Activated CD8-positive, alpha-beta memory T cell treated with anti-CD3 and anti-CD28 coated beads, Interleukin-2, amount 50 U/mL, for 4 hours (primary cell): ENCODE measurements around the gene NEURL4.
"Not testable (repeated sequence)": the region's sequence is repeated elsewhere in the genome, so short reads cannot be mapped to it uniquely, and the experiment has no call there.

Experiments
- DNase-seq: peaks from one replicate; pipeline ENCODE4 v3.0.0-alpha.2; 2020

The NEURL4 gene

DNA sequence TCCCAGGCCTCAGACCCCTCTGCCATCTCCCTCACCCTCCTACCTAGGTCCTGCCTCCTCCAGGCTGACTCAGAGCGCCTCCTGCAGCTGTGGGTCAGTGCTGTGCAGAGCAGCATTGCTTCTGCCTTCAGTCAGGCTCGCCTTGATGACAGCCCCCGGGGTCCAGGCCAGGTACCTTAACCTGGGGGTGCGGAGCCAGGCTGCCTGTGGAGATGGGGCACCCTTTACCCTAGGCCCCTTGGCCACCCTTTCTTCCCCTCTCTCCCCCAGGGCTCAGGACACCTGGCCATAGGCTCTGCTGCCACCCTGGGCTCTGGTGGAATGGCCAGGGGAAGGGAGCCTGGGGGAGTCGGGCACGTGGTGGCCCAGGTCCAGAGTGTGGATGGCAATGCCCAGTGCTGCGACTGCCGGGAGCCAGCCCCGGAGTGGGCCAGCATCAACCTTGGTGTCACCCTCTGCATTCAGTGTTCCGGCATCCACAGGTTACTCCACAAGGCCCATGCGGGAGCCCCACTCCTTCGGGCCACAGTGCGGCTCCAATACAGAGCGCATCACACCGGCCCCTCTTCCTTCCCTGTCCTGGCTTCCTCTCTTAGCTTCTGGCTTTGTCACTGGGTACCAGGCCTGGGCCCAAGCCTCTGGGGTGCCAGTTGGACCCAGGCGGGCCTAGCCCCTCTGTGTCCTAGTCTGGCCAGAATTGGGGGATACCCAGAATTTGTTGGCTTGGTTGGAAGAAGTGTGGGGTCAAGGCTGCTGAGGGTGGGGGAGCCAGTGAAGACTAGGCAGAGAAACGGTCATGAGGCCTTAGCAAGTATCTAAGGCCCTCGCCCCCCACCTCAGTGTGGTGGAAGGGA is 17.9 kb upstream of the NEURL4 start:
- DNase-seq, result no peak

GRCh38 chr17:7343250-7343649 is 14.1 kb upstream of the NEURL4 start:
- DNase-seq, result no peak

GRCh38 chr17:7341842-7342241 is 12.7 kb upstream of the NEURL4 start:
- no peak for DNase-seq

GRCh38 chr17:7340179-7340578 is 11.0 kb upstream of the NEURL4 start:
- no peak for DNase-seq

GRCh38 chr17:7337600-7337999 is 8.5 kb upstream of the NEURL4 start:
- not testable (repeated sequence) for DNase-seq

DNA sequence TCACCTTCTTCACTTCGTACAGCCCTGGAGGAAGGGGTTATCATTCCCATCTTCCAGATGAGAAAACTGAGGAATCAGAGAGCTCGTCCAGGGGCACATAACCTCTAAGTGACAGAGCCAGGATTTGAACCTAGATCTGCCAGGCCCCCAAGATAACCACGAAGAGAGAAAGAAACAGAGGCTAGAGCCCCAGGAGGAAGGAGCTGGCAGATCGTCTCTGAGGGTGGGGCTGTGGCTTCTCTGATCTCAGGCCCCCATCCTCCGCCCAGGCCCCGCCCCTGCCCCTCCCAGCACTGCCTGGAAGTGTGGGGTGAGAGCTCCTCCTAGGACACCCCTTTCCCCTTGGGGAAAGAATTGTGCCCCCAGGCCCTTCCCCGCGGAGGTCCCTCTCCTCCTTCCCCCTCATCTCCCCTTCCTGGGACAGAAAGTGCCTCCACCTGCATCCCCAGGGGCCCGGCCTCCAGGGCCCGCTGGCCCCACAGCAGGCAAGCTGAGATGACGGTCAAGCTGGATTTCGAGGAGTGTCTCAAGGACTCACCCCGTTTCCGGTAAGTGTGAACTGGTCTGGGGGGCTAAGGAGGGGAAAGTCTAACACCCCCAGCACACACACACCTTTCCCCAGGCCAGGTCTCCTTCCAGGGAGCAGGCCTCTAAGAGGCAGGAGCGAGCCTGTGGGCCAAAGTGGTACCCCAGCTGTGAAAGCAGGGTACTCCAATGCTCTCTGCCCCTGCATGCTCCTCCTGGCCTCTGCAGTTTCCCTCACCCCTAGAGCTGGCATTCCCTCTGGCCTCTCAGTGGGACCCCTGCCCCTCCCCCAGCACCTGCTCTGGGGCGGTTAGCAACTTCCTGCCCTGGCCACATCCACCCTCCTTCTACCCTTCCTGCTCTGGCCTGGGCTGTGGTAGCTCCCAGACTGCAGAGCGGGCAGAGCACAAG is 7.4 kb upstream of the NEURL4 start, which contains the start of gene ACAP1:
ACAP1 (plus strand) TSS at position 290 of the 936 bp plus-strand sequence; CDS start at position 496, 206 bp downstream.
- DNase-seq, result peak; percentile 83

DNA sequence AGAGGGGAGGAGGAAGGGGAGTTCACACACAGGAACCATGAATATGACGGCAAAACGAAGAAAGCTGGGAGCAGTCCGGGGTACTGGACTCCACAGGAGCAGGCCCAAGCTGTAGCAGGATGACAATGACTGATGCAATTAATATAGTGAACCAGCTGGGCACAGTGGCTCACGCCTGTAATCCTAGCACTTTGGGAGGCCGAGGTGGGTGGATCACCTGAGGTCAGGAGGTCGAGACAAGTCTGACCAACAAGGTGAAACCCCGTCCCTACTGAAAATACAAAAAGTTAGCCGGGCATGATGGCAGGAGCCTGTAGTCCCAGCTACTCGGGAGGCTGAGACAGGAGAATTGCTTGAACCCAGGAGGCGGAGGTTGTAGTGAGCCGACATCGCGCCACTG is 6.6 kb upstream of the NEURL4 start:
- not testable (repeated sequence) for DNase-seq

DNA sequence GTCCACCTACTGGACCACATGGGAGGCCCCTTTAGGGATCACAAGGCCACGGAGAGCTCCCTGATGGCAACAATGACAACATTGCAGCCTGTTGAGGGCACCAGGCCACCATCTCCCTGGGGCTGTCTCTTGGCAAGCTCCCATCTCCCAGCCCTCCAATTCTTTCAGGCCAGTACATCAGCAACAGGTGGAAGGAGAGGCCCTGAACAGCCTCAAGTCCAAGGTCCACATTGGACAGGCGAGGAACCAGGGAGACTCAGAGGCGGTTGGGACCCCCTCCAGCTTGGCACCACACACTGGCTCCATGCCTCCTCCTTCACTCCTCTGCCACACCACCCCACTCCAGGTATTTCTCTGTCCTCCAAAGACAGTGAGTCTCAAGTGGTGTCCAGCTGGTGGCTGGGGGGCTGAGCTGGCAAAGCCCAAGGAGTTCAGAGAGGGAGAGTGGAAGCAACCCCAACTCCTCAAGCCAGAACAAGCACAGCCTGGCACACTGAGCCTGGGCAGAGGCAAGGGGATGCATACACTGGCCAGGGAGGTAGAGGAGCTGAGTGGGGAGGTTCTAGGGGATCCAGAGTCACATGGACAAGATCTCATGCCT is 5.9 kb upstream of the NEURL4 start:
- no peak for DNase-seq

GRCh38 chr17:7332600-7333069 is 3.5 kb upstream of the NEURL4 start:
- not testable (repeated sequence) for DNase-seq

- no peak for DNase-seq
These were observed 3.0 kb upstream of the NEURL4 start for GRCh38 chr17:7332111-7332510.

DNA sequence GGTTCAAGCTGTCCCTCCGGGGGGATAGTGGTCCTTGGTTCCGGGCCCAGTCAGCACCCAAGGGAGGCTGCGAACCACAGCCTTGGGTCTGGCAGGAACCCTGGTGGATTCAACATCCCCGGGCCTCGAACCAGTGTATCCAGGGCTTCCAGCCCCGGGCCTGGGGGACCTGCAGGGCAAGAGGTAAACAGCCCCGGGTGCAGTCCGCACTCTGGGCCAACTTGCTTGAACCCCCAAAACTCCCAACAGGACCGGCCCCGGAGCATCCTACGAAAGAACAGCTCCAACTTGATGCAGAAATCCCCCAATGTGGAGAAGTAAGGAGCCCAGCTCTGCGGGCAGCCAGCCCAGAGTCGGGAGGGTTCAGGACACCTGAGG is 1.5 kb upstream of the NEURL4 start:
- DNase-seq, result no peak

DNA sequence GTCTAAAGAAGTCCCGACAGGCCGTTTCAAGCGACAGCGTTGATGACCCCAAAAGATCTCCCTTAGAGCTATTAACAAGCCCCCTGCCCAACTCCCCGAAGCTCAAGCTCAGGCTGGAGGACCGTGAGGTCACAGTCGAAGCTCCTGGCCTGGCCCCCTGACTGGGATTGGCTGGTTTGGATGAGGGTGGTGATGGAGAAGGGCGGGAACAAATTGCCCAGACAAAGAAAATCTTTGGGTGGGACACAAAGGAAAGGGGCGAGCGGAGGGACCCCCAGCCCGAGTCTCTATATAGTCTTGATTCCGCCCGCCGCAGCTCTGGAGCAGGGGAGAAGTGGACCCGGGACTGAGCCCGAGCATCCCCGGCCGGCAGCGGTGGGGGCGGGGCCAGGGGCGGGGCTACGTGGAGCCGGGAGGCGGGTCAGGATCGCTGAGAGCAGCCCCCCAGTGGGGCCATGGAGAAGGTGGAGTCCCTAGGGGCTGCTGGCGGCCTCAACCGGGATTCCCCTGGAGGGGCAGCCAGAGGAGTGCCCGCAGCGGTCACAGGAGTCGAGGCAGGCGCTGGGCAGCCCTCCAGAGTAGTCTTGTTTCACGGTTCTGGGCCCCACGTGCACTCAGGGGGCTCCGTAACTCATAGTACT is 982 bp upstream of the NEURL4 start:
- peak; percentile 74 for DNase-seq

DNA sequence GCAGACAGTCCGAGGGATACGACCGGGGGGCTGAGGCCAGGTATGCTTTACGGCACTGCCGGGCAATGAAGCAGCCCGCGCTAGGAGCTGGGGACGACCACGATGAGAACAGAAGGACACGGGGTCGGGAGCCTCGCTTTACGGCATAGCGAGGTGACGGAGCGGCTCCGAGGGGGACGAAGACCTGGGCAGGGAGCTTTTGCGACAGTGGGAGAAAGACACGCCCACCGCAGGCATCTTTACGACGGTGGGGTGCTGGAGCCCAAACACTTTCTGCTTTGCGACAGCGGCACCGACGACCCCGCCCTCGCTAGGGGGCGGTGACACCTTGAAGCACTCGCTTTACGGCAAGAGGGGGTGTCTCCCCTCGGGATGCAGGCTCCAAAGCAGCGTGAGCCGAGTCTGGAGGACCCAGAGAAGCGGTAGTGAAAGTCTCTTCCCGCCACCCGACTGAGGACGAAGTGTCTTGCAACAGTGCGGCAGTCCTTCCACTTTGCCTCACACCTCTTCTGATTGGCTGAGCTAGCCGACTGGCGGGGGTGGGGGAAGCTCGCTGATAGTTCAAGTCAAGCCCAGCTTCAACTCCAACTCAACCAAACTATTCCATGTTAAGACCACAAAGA is 350 bp upstream of the NEURL4 start:
- peak; percentile 95 for DNase-seq

- no peak for DNase-seq
These were observed 1.1 kb downstream of the NEURL4 start for GRCh38 chr17:7328009-7328408.

GRCh38 chr17:7327501-7327900 is 1.6 kb downstream of the NEURL4 start:
- DNase-seq, result no peak

DNA sequence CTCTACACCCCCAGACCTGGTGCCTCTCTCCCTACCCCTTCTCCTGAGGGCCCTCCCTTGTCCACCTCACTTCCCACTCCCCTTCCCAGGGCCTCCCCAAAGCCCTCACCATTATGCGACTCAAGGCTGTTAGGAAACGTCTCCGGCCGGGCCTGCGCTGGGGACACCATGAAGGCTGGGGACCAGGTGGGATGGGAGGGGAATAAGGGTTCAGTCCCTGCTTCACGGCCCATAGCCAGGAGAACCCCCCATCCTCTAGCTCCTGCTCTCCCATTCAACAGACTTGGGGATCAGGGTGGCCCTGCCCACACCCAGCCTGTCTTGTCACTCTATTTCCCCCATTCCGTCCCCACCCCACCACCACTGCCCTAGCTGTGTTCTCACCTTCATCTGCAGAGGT is 2.1 kb downstream of the NEURL4 start:
- no peak for DNase-seq

DNA sequence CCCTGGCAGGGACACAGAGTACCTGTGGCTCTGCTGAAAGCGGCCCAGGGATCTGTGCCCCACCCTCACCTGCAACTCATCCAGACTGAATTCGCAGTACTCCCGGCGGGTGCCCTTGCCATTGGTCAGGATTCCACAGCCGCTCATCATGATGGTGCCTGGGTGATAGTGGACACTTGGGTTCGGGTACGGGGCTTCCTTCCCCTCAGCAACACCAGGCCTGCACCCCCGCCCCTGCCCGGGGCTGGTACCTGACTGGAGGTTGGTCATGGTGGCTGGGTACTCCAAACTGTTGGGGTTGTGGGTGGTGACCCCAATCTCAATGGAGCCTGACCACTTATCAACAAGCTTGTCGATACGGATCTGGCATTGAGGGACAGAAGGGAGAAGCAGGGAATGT is 2.9 kb downstream of the NEURL4 start:
- DNase-seq, result no peak

- no peak for DNase-seq
These were observed 4.1 kb downstream of the NEURL4 start for GRCh38 chr17:7325031-7325528.

- no peak for DNase-seq
These were observed 4.7 kb downstream of the NEURL4 start for GRCh38 chr17:7324438-7324779.

DNA sequence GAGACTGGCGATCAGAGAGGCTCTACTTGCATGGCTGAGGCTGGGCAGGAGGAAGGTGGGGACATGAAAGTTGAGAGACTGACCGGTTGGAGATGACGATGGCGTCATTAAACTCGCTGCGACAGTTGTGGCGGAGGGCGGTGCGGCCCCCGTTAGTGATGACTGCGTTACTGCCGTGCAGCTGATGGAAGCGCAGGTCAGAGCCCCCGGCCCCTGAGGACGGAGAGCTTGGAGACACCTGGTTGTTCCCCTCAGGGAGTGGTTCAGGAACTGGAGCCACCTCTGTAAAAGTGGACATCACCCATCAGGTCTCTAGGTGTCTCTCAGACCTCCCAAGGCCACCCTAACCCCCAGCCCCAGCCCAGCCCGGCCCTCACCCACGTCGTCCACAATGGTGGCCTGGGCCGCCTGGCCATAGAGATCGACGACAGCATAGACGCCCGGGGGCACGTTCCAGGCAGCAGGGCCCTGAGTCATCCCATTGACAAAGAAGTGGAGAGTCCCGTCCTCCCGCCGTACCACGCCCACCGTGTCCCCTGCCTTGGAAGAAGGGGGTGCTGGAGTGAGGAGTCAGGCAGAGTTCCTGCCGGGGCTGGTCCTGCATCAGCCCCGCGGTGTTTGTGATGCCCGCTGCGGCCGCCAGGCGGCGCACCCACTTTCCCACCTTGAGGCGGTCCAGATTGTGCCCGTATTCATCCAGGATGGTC is 5.3 kb downstream of the NEURL4 start:
- peak; percentile 70 for DNase-seq

DNA sequence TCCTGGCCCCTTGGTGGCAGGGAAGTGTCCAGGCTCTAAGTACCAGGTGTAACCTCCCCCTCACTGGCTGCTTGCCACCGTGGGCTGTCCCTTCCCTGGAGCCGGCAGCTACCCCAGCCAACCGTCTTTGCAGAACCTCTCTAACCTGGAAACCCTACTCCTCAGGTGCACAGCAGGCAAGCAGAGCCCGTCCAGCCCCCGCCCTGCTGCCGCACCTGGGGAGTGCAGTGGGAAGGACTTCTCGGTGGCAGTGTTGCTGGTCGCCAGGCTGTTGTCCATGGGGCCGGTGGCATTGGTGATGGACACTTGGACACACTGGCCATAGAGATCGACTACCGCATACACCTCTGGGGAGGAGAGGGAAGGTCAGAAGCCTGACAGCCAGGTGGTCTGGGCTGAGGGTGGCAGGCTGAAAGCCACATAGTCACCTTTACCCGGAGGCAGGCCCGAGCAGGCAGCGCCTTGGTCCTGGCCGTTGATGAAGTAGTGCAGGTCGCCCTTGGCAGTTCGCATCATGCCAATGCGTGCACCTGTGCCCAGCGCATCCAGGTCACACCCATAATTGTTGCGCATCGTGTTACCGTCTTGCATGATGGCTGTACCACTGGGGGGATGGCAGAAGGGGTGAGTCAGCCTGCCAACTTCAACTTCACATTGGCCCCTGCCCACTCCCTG is 6.5 kb downstream of the NEURL4 start:
- DNase-seq, result no peak
